HG03064 (cell line): Measurements from ENCODE around the gene RPS10.
"Not testable (repeated sequence)": the region's sequence is repeated elsewhere in the genome, so short reads cannot be mapped to it uniquely, and the experiment has no call there.

Source experiments
- ATAC-seq: cut with Tn5 transposase; IDR thresholded peaks from one replicate; pipeline ENCODE4 v1.9.1; 2021; ENCODE audit warnings: low read depth; ENCODE audit not compliant: unreplicated experiment

RPS10 gene

GRCh38 chr6:34374508-34374907, 51.4 kb downstream of the RPS10 start:
- no peak for ATAC-seq

- no peak for ATAC-seq
Observed at GRCh38 chr6:34374069-34374468, 51.8 kb downstream of the RPS10 start.

- ATAC-seq = no peak
Observed at GRCh38 chr6:34373511-34373910, 52.4 kb downstream of the RPS10 start.

GRCh38 chr6:34371865-34372264, 54.0 kb downstream of the RPS10 start:
- not testable (repeated sequence) for ATAC-seq

GRCh38 chr6:34370361-34370760, 55.5 kb downstream of the RPS10 start:
- ATAC-seq = no peak

- no peak for ATAC-seq
Observed at GRCh38 chr6:34369385-34369784, 56.5 kb downstream of the RPS10 start.
